ENCODE data around the gene P2RY2. TPM values are rescaled to one million over a fixed set of nuclear protein-coding genes. Genes with fewer than 3 reads are reported as not detected.

Gene P2RY2
- total and polyA plus RNA-seq, 4 donors, result 0.10 to 0.99 (median 0.11) TPM; not detected in 1

GRCh38 chr11:73201888-73202780, 15.9 kb upstream of the P2RY2 start:
- no peaks in the 10 kb centered on the region for H3K27me3 ChIP-seq (ENCODE audit: control insufficient read depth, insufficient read depth, low read length)
- peaks cover 3% of the 10 kb centered on the region for H3K4me1 ChIP-seq (ENCODE audit: control insufficient read depth, insufficient read depth, low read length)
- DNase-seq (ENCODE audit: low read depth in 4 of 6, low spot score in 6 of 6), result no peak
- WGBS (ENCODE audit: insufficient coverage), result 99% methylated on average over 5 of the region's 8 CpGs
- H3K27ac ChIP-seq (ENCODE audit: low read depth, low read length), result no peak overlapping the region
- H3K4me3 ChIP-seq (ENCODE audit: low read depth, low read length), result no peak overlapping the region
- no peaks in the 10 kb centered on the region for H3K36me3 ChIP-seq (ENCODE audit: control insufficient read depth, insufficient read depth, low read length)
- no peaks in the 10 kb centered on the region for H3K9me3 ChIP-seq (ENCODE audit: control insufficient read depth, insufficient read depth, low read length)

GRCh38 chr11:73203322-73203721, 14.8 kb upstream of the P2RY2 start:
- H3K4me3 ChIP-seq (ENCODE audit: low read depth, low read length), result no peak overlapping the region
- no peaks in the 10 kb centered on the region for H3K9me3 ChIP-seq (ENCODE audit: control insufficient read depth, insufficient read depth, low read length)
- no peak overlapping the region for H3K27ac ChIP-seq (ENCODE audit: low read depth, low read length)
- no peak for DNase-seq (ENCODE audit: low read depth in 4 of 6, low spot score in 6 of 6)
- no peaks in the 10 kb centered on the region for H3K36me3 ChIP-seq (ENCODE audit: control insufficient read depth, insufficient read depth, low read length)
- 81% methylated on average over 3 of the region's 6 CpGs for WGBS (ENCODE audit: insufficient coverage)
- no peaks in the 10 kb centered on the region for H3K27me3 ChIP-seq (ENCODE audit: control insufficient read depth, insufficient read depth, low read length)
- H3K4me1 ChIP-seq (ENCODE audit: control insufficient read depth, insufficient read depth, low read length), result peaks cover 3% of the 10 kb centered on the region

GRCh38 chr11:73203790-73204189, 14.3 kb upstream of the P2RY2 start:
- Histone ChIP-seq H3K27me3 (ENCODE audit: control insufficient read depth, insufficient read depth, low read length) (no peaks in the 10 kb centered on the region), H3K9me3 (ENCODE audit: control insufficient read depth, insufficient read depth, low read length) (no peaks in the 10 kb centered on the region), H3K4me3 (ENCODE audit: low read depth, low read length) (no peak overlapping the region), H3K27ac (ENCODE audit: low read depth, low read length) (no peak overlapping the region), H3K36me3 (ENCODE audit: control insufficient read depth, insufficient read depth, low read length) (no peaks in the 10 kb centered on the region), H3K4me1 (ENCODE audit: control insufficient read depth, insufficient read depth, low read length) (peaks cover 3% of the 10 kb centered on the region)
- 67% methylated on average over 4 of the region's 4 CpGs for WGBS (ENCODE audit: insufficient coverage)
- DNase-seq (ENCODE audit: low read depth in 4 of 6, low spot score in 6 of 6), result no peak

- Histone ChIP-seq H3K27ac (ENCODE audit: low read depth, low read length) (no peak overlapping the region), H3K4me3 (ENCODE audit: low read depth, low read length) (no peak overlapping the region), H3K27me3 (ENCODE audit: control insufficient read depth, insufficient read depth, low read length) (no peaks in the 10 kb centered on the region), H3K9me3 (ENCODE audit: control insufficient read depth, insufficient read depth, low read length) (no peaks in the 10 kb centered on the region), H3K4me1 (ENCODE audit: control insufficient read depth, insufficient read depth, low read length) (peaks cover 3% of the 10 kb centered on the region), H3K36me3 (ENCODE audit: control insufficient read depth, insufficient read depth, low read length) (no peaks in the 10 kb centered on the region)
- no peak for DNase-seq (ENCODE audit: low read depth in 4 of 6, low spot score in 6 of 6)
- WGBS (ENCODE audit: insufficient coverage), result 79% methylated on average over 5 of the region's 8 CpGs
These were observed 13.4 kb upstream of the P2RY2 start for GRCh38 chr11:73204711-73205121.

- DNase-seq (ENCODE audit: low read depth in 4 of 6, low spot score in 6 of 6), result peak in 1 of 6 donors; percentile 33
- H3K27me3 ChIP-seq (ENCODE audit: control insufficient read depth, insufficient read depth, low read length), result no peaks in the 10 kb centered on the region
- peaks cover 3% of the 10 kb centered on the region for H3K4me1 ChIP-seq (ENCODE audit: control insufficient read depth, insufficient read depth, low read length)
- no peaks in the 10 kb centered on the region for H3K9me3 ChIP-seq (ENCODE audit: control insufficient read depth, insufficient read depth, low read length)
- no peaks in the 10 kb centered on the region for H3K36me3 ChIP-seq (ENCODE audit: control insufficient read depth, insufficient read depth, low read length)
- no peak overlapping the region for H3K27ac ChIP-seq (ENCODE audit: low read depth, low read length)
- no peak overlapping the region for H3K4me3 ChIP-seq (ENCODE audit: low read depth, low read length)
- 43% methylated on average over 1 of the region's 5 CpGs for WGBS (ENCODE audit: insufficient coverage)
These were observed 12.3 kb upstream of the P2RY2 start for GRCh38 chr11:73205661-73206343.

- Histone ChIP-seq H3K27me3 (ENCODE audit: control insufficient read depth, insufficient read depth, low read length) (no peaks in the 10 kb centered on the region), H3K9me3 (ENCODE audit: control insufficient read depth, insufficient read depth, low read length) (no peaks in the 10 kb centered on the region), H3K36me3 (ENCODE audit: control insufficient read depth, insufficient read depth, low read length) (no peaks in the 10 kb centered on the region), H3K4me1 (ENCODE audit: control insufficient read depth, insufficient read depth, low read length) (no peaks in the 10 kb centered on the region), H3K4me3 (ENCODE audit: low read depth, low read length) (no peak overlapping the region), H3K27ac (ENCODE audit: low read depth, low read length) (no peak overlapping the region)
- DNase-seq (ENCODE audit: low read depth in 4 of 6, low spot score in 6 of 6), result peak in 1 of 6 donors; percentile 52
- WGBS (ENCODE audit: insufficient coverage), result no CpG with 5 or more reads among the region's 2 CpGs
These were observed 11.3 kb upstream of the P2RY2 start for GRCh38 chr11:73206801-73207200.

GRCh38 chr11:73209892-73210291, 8.2 kb upstream of the P2RY2 start:
- no peak overlapping the region for H3K4me3 ChIP-seq (ENCODE audit: low read depth, low read length)
- no peaks in the 10 kb centered on the region for H3K9me3 ChIP-seq (ENCODE audit: control insufficient read depth, insufficient read depth, low read length)
- no peaks in the 10 kb centered on the region for H3K36me3 ChIP-seq (ENCODE audit: control insufficient read depth, insufficient read depth, low read length)
- no peak overlapping the region for H3K27ac ChIP-seq (ENCODE audit: low read depth, low read length)
- peaks cover 13% of the 10 kb centered on the region for H3K4me1 ChIP-seq (ENCODE audit: control insufficient read depth, insufficient read depth, low read length)
- WGBS (ENCODE audit: insufficient coverage), result 100% methylated on average over 1 of the region's 2 CpGs
- no peak for DNase-seq (ENCODE audit: low read depth in 4 of 6, low spot score in 6 of 6)
- H3K27me3 ChIP-seq (ENCODE audit: control insufficient read depth, insufficient read depth, low read length), result no peaks in the 10 kb centered on the region

GRCh38 chr11:73210916-73211667, 7.0 kb upstream of the P2RY2 start:
- H3K4me1 ChIP-seq (ENCODE audit: control insufficient read depth, insufficient read depth, low read length), result peaks cover 13% of the 10 kb centered on the region
- no peaks in the 10 kb centered on the region for H3K9me3 ChIP-seq (ENCODE audit: control insufficient read depth, insufficient read depth, low read length)
- WGBS (ENCODE audit: insufficient coverage), result 100% methylated on average over 1 of the region's 4 CpGs
- H3K4me3 ChIP-seq (ENCODE audit: low read depth, low read length), result no peak overlapping the region
- no peak for DNase-seq (ENCODE audit: low read depth in 4 of 6, low spot score in 6 of 6)
- H3K27ac ChIP-seq (ENCODE audit: low read depth, low read length), result no peak overlapping the region
- H3K27me3 ChIP-seq (ENCODE audit: control insufficient read depth, insufficient read depth, low read length), result no peaks in the 10 kb centered on the region
- H3K36me3 ChIP-seq (ENCODE audit: control insufficient read depth, insufficient read depth, low read length), result no peaks in the 10 kb centered on the region

- peaks cover 29% of the 10 kb centered on the region for H3K4me1 ChIP-seq (ENCODE audit: control insufficient read depth, insufficient read depth, low read length)
- no peak overlapping the region for H3K27ac ChIP-seq (ENCODE audit: low read depth, low read length)
- no peak for DNase-seq (ENCODE audit: low read depth in 4 of 6, low spot score in 6 of 6)
- H3K27me3 ChIP-seq (ENCODE audit: control insufficient read depth, insufficient read depth, low read length), result peaks cover 12% of the 10 kb centered on the region
- H3K4me3 ChIP-seq (ENCODE audit: low read depth, low read length), result no peak overlapping the region
- no peaks in the 10 kb centered on the region for H3K9me3 ChIP-seq (ENCODE audit: control insufficient read depth, insufficient read depth, low read length)
- no peaks in the 10 kb centered on the region for H3K36me3 ChIP-seq (ENCODE audit: control insufficient read depth, insufficient read depth, low read length)
- WGBS (ENCODE audit: insufficient coverage), result 62% methylated on average over 6 of the region's 8 CpGs
These were observed 4.6 kb upstream of the P2RY2 start for GRCh38 chr11:73213196-73214143.
